Large intestine (tissue), 12 donors: ENCODE measurements around the gene FSIP1. TPM values are rescaled to one million over a fixed set of nuclear protein-coding genes. Genes with fewer than 3 reads are reported as not detected.
"Not testable (repeated sequence)": the region's sequence is repeated elsewhere in the genome, so short reads cannot be mapped to it uniquely, and the experiment has no call there.

Source experiments
- DNase-seq, 2 donors: peaks; one replicate each; pipeline versions ENCODE4 v3.0.0 to v3.0.0-alpha.2; 2013
- H3K27ac ChIP-seq: one replicate; pipeline ENCODE4 v1.5.1; 2013; ENCODE audit warnings: low read length
- H3K27me3 ChIP-seq: 2 replicates; pipeline ENCODE4 v1.6.1; 2013; ENCODE audit warnings: low read length; ENCODE audit not compliant: control insufficient read depth, insufficient read depth
- H3K36me3 ChIP-seq: 2 replicates; pipeline ENCODE4 v1.6.1; 2013; ENCODE audit warnings: low read length; ENCODE audit not compliant: control insufficient read depth, insufficient read depth
- H3K4me1 ChIP-seq: one replicate; pipeline ENCODE4 v1.6.1; 2013; ENCODE audit warnings: low read length; ENCODE audit not compliant: control insufficient read depth, insufficient read depth
- H3K4me3 ChIP-seq: one replicate; pipeline ENCODE4 v1.5.1; 2013; ENCODE audit warnings: low read length
- H3K9me3 ChIP-seq: one replicate; pipeline ENCODE4 v1.6.1; 2013; ENCODE audit warnings: mild to moderate bottlenecking, low read depth, low read length, moderate library complexity; ENCODE audit not compliant: control insufficient read depth
- WGBS: methylation state at CpG from one replicate; pipeline ENCODE4 v1.1.5; 2013; ENCODE audit warnings: low lambda C conversion rate; ENCODE audit not compliant: insufficient coverage; 5-methylcytosine and 5-hydroxymethylcytosine counted together
- long read RNA-seq, 11 donors: transcript quantifications; one replicate each; lab custom pipeline, GENCODE V29; 2026
- polyA plus RNA-seq: library from polyadenylated mRNA; unstranded; fragments of 120-200 nt; gene quantifications from one replicate; pipeline ENCODE4 v1.2.1, GENCODE V29; 2013

The FSIP1 gene
- 0.78 TPM for polyA plus RNA-seq
- long read RNA-seq, donor 1 = 0 reads
- long read RNA-seq, donor 2 = 0 reads
- long read RNA-seq, donor 3 = 0 reads
- long read RNA-seq, donor 4 = 0 reads
- long read RNA-seq, donor 5, partial matches to known transcripts = 0 of 2 reads
- long read RNA-seq, donor 5, other reads (novel, unspliced or antisense) = 0 of 2 reads
- long read RNA-seq, donor 6 = 0 reads
- long read RNA-seq, donor 7, partial matches to known transcripts = 0 of 1 reads
- long read RNA-seq, donor 7, other reads (novel, unspliced or antisense) = 0 of 1 reads
- long read RNA-seq, donor 8 = 0 reads
- long read RNA-seq, donor 9 = 0 reads
- long read RNA-seq, donor 10 = 0 reads
- long read RNA-seq, donor 11 = 0 reads

- no peaks in the 10 kb centered on the region for H3K36me3 ChIP-seq
- no peaks in the 10 kb centered on the region for H3K9me3 ChIP-seq
- H3K4me3 ChIP-seq = peak within 1 kb of the TSS; percentile 79
- peak; percentile 94 to 97 for DNase-seq
- WGBS = no CpG with 5 or more reads among the region's 64 CpGs
- peaks cover 5% of the 10 kb centered on the region for H3K4me1 ChIP-seq
- peak within 1 kb of the TSS; percentile 50 for H3K27ac ChIP-seq
- H3K27me3 ChIP-seq = peaks cover 7% of the 10 kb centered on the region
Measured at GRCh38 chr15:39782441-39783138, at the start of gene FSIP1. Gene FSIP1, minus strand, starts transcription at chr15:39782841. Its CDS starts 6,317 bp downstream, at chr15:39776524.

- WGBS = 40% methylated on average over 1 of the region's 1 CpG
- no peak for DNase-seq
- no peaks in the 10 kb centered on the region for H3K36me3 ChIP-seq
- H3K4me3 ChIP-seq = no peak overlapping the region
- H3K27me3 ChIP-seq = peaks cover 16% of the 10 kb centered on the region
- H3K27ac ChIP-seq = no peak overlapping the region
- no peaks in the 10 kb centered on the region for H3K9me3 ChIP-seq
- H3K4me1 ChIP-seq = no peaks in the 10 kb centered on the region
Measured at GRCh38 chr15:39830166-39830565, 47.5 kb upstream of the FSIP1 start.

- no peaks in the 10 kb centered on the region for H3K4me1 ChIP-seq
- H3K27ac ChIP-seq = no peak overlapping the region
- WGBS = 80% methylated on average over 1 of the region's 6 CpGs
- H3K4me3 ChIP-seq = no peak overlapping the region
- peak in 1 of 2 donors; percentile 43 for DNase-seq
- H3K27me3 ChIP-seq = peaks cover 16% of the 10 kb centered on the region
- H3K9me3 ChIP-seq = no peaks in the 10 kb centered on the region
- no peaks in the 10 kb centered on the region for H3K36me3 ChIP-seq
Measured at GRCh38 chr15:39828374-39828931, 45.8 kb upstream of the FSIP1 start.

GRCh38 chr15:39826975-39827374, 44.3 kb upstream of the FSIP1 start:
- Histone ChIP-seq H3K9me3 (no peaks in the 10 kb centered on the region), H3K4me1 (no peaks in the 10 kb centered on the region), H3K27me3 (peaks cover 16% of the 10 kb centered on the region), H3K4me3 (no peak overlapping the region), H3K27ac (no peak overlapping the region), H3K36me3 (no peaks in the 10 kb centered on the region)
- 60% methylated on average over 1 of the region's 2 CpGs for WGBS
- DNase-seq = no peak

- WGBS = no CpG with 5 or more reads among the region's 2 CpGs
- H3K9me3 ChIP-seq = no peaks in the 10 kb centered on the region
- no peak overlapping the region for H3K4me3 ChIP-seq
- no peaks in the 10 kb centered on the region for H3K4me1 ChIP-seq
- no peaks in the 10 kb centered on the region for H3K36me3 ChIP-seq
- H3K27ac ChIP-seq = no peak overlapping the region
- no peak for DNase-seq
- peaks cover 18% of the 10 kb centered on the region for H3K27me3 ChIP-seq
Measured at GRCh38 chr15:39823634-39824033, 41.0 kb upstream of the FSIP1 start.

GRCh38 chr15:39820050-39820602, 37.5 kb upstream of the FSIP1 start:
- Histone ChIP-seq H3K27me3 (peaks cover 2% of the 10 kb centered on the region), H3K36me3 (no peaks in the 10 kb centered on the region), H3K9me3 (no peaks in the 10 kb centered on the region), H3K4me3 (no peak overlapping the region), H3K27ac (no peak overlapping the region), H3K4me1 (no peaks in the 10 kb centered on the region)
- no peak for DNase-seq
- 100% methylated on average over 1 of the region's 3 CpGs for WGBS

- no peaks in the 10 kb centered on the region for H3K9me3 ChIP-seq
- DNase-seq = no peak
- H3K36me3 ChIP-seq = no peaks in the 10 kb centered on the region
- H3K4me1 ChIP-seq = no peaks in the 10 kb centered on the region
- H3K4me3 ChIP-seq = no peak overlapping the region
- peaks cover 2% of the 10 kb centered on the region for H3K27me3 ChIP-seq
- H3K27ac ChIP-seq = no peak overlapping the region
- WGBS = 100% methylated on average over 2 of the region's 3 CpGs
Measured at GRCh38 chr15:39819533-39819932, 36.9 kb upstream of the FSIP1 start.

- Histone ChIP-seq H3K36me3 (no peaks in the 10 kb centered on the region), H3K9me3 (no peaks in the 10 kb centered on the region), H3K27ac (no peak overlapping the region), H3K27me3 (peaks cover 2% of the 10 kb centered on the region), H3K4me3 (no peak overlapping the region), H3K4me1 (no peaks in the 10 kb centered on the region)
- DNase-seq = no peak
Measured at GRCh38 chr15:39817892-39818291, 35.3 kb upstream of the FSIP1 start.

GRCh38 chr15:39814489-39814888, 31.8 kb upstream of the FSIP1 start:
- H3K4me3 ChIP-seq = no peak overlapping the region
- H3K4me1 ChIP-seq = no peaks in the 10 kb centered on the region
- no peaks in the 10 kb centered on the region for H3K9me3 ChIP-seq
- peaks cover 2% of the 10 kb centered on the region for H3K27me3 ChIP-seq
- no peak for DNase-seq
- no peak overlapping the region for H3K27ac ChIP-seq
- WGBS = no CpG with 5 or more reads among the region's 1 CpG
- H3K36me3 ChIP-seq = no peaks in the 10 kb centered on the region

GRCh38 chr15:39812651-39813050, 30.0 kb upstream of the FSIP1 start:
- H3K27ac ChIP-seq, H3K9me3 ChIP-seq, H3K36me3 ChIP-seq, DNase-seq, H3K4me1 ChIP-seq, H3K4me3 ChIP-seq, H3K27me3 ChIP-seq: not testable (repeated sequence)
- WGBS = no CpG with 5 or more reads among the region's 3 CpGs
